Smooth muscle cell (in vitro differentiated cells): ENCODE data around the gene TPSG1. TPM values are rescaled to one million over a fixed set of nuclear protein-coding genes. Genes with fewer than 3 reads are reported as not detected.
"Not testable (repeated sequence)": the region's sequence is repeated elsewhere in the genome, so short reads cannot be mapped to it uniquely, and the experiment has no call there.

ENCODE experiments used
- DNase-seq: peaks from one replicate; lab custom pipeline; 2025; ENCODE audit not compliant: unreplicated experiment; lab: John Stamatoyannopoulos, UW
- H2AFZ ChIP-seq: fragments of 200-600 bp; sonication (generic); 2 replicates; pipeline ENCODE4 v1.6.0; 2016; ENCODE audit warnings: antibody characterized with exemption, low read depth, mild to moderate bottlenecking
- H3F3A ChIP-seq: fragments of 200-600 bp; sonication (generic); 2 replicates; pipeline ENCODE4 v1.6.0; 2017; ENCODE audit warnings: antibody characterized with exemption, low read depth
- H3K27ac ChIP-seq: fragments of 200-600 bp; sonication (generic); 2 replicates; pipeline ENCODE4 v1.5.1; 2016; ENCODE audit warnings: low read depth, mild to moderate bottlenecking
- H3K27me3 ChIP-seq: fragments of 200-600 bp; sonication (generic); 2 replicates; pipeline ENCODE4 v1.6.1; 2016; ENCODE audit warnings: low read depth, mild to moderate bottlenecking
- H3K36me3 ChIP-seq: fragments of 200-600 bp; sonication (generic); 2 replicates; pipeline ENCODE4 v1.5.1; 2016; ENCODE audit warnings: low read depth
- H3K4me1 ChIP-seq: fragments of 200-600 bp; sonication (generic); 2 replicates; pipeline ENCODE4 v1.5.1; 2016; ENCODE audit warnings: low read depth
- H3K4me2 ChIP-seq: fragments of 200-600 bp; sonication (generic); 2 replicates; pipeline ENCODE4 v1.6.0; 2016; ENCODE audit warnings: mild to moderate bottlenecking
- H3K4me3 ChIP-seq: fragments of 200-600 bp; sonication (generic); 2 replicates; pipeline ENCODE4 v1.5.1; 2016; ENCODE audit warnings: mild to moderate bottlenecking
- H3K79me2 ChIP-seq: fragments of 200-600 bp; sonication (generic); 2 replicates; pipeline ENCODE4 v1.6.0; 2016; ENCODE audit warnings: low read depth, mild to moderate bottlenecking
- H3K9ac ChIP-seq: fragments of 200-600 bp; sonication (generic); 2 replicates; pipeline ENCODE4 v1.6.0; 2016; ENCODE audit warnings: low read depth
- H3K9me3 ChIP-seq: fragments of 200-600 bp; sonication (generic); replicated peaks from 2 replicates; pipeline ENCODE4 v1.5.1; 2016; ENCODE audit warnings: low read depth
- H4K20me1 ChIP-seq: fragments of 200-600 bp; sonication (generic); 2 replicates; pipeline ENCODE4 v1.6.0; 2016; ENCODE audit warnings: low read depth
- CTCF ChIP-seq: fragments of 200-600 bp; sonication (generic); IDR thresholded peaks from 2 replicates; pipeline ENCODE4 v1.5.1; 2017; ENCODE audit warnings: borderline replicate concordance, mild to moderate bottlenecking, antibody characterized with exemption; ENCODE audit not compliant: insufficient read depth, poor library complexity, severe bottlenecking
- WGBS: methylation state at CpG from one replicate; pipeline ENCODE4 v1.1.7; 2016; ENCODE audit warnings: low lambda C conversion rate; 5-methylcytosine and 5-hydroxymethylcytosine counted together
- polyA plus RNA-seq: library from polyadenylated mRNA; unstranded; fragments of >200 nt; fragmentation: Nextera tagmentation; extraction: Ambion mirVana; gene quantifications from 2 replicates; pipeline ENCODE4 v1.2.1, GENCODE V29; 2016
- total RNA-seq: library from RNA; depleted of rRNA; stranded (reverse); fragments of >200 nt; gene quantifications from 2 replicates; pipeline ENCODE4 v1.2.3, GENCODE V29; 2014

TPSG1 gene
- total RNA-seq (not detected in 2 replicates), polyA plus RNA-seq (not detected in 2 replicates)

DNA sequence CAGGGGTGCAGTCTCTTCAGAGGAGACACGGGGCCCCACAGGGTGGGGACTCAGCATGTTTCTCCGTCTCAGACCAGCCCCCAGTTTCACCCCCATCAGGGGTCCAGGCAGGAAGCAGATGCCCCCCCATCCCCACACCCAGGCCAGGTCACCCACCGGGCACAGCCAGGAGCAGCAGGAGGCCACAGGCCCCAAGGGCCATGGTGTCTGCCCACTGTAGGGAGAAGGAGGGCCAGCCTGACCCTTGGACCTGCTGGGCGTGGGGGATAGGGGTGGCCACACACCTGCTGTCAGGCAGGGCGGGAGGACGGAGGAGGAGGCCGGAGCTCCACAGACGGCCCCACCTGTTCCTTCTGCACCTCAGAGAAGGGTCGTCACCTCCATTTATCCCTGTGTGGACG is at the start of gene TPSG1:
Gene TPSG1 (minus strand): TSS at position 218 of the 401 bp plus-strand sequence. CDS start 16 bp downstream, at position 202.
- Histone ChIP-seq H3K27ac (no peak within 1 kb of the TSS), H3K4me2 (no peak within 1 kb of the TSS), H3K9me3 (no peaks in the 10 kb centered on the region), H3K36me3 (no peaks in the 10 kb centered on the region), H3K4me3 (no peak within 1 kb of the TSS), H3K79me2 (no peaks in the 10 kb centered on the region), H4K20me1 (no peaks in the 10 kb centered on the region), H3K27me3 (no peaks in the 10 kb centered on the region), H3F3A (no peaks in the 10 kb centered on the region), H2AFZ (no peak within 1 kb of the TSS), H3K4me1 (no peaks in the 10 kb centered on the region), H3K9ac (no peak within 1 kb of the TSS)
- TF ChIP-seq CTCF = no peak
- WGBS = 84% methylated on average over 10 of the region's 10 CpGs
- DNase-seq = no peak

DNA sequence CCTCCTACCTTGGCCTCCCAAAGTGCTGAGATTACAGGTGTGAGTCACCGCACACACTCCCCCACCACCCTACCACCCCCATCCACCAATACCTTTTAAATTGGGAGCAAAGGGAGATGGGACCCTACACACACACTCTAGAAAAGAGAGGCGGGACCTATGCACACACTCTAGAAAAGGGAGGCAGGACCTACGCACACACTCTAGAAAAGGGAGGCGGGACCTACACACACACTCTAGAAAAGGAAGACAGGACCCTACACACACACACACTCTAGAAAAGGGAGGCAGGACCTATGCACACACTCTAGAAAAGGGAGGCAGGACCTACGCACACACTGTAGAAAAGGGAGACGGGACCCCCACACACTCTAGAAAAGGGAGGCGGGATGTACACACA is 49.7 kb upstream of the TPSG1 start:
- no peak for TF ChIP-seq CTCF
- Histone ChIP-seq H3K27ac (no peak overlapping the region), H3K79me2 (no peaks in the 10 kb centered on the region), H3K4me2 (no peak overlapping the region), H3K9me3 (no peaks in the 10 kb centered on the region), H3K9ac (no peak overlapping the region), H3K4me3 (no peak overlapping the region), H3K36me3 (no peaks in the 10 kb centered on the region), H3F3A (no peaks in the 10 kb centered on the region), H3K4me1 (peaks cover 5% of the 10 kb centered on the region), H3K27me3 (no peaks in the 10 kb centered on the region), H4K20me1 (no peaks in the 10 kb centered on the region), H2AFZ (no peak overlapping the region)
- DNase-seq = no peak
- whole genome bisulfite sequencing = 95% methylated on average over 7 of the region's 7 CpGs

DNA sequence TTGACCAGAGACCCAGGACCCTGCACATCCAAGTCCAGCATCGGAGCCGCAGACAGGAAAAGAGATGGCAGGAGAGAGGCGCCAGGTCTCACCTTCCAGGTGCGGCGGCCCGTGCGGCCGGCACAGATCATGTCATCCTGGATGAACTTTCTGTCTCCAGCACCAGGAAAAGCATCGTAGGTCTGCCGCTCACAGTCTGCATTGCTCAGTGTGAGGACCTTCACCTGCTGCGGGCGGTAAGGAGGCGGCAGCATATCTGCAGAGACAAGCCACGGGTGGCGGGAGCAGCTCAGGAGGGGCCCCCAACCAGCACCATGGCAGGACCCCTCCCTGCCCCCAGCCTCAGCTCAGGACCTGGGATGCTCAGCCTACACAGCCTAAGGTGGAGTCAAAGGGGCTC is 48.7 kb upstream of the TPSG1 start:
- H3K4me2 ChIP-seq = no peak overlapping the region
- no peaks in the 10 kb centered on the region for H3K9me3 ChIP-seq
- no peak for DNase-seq
- no peaks in the 10 kb centered on the region for H3K36me3 ChIP-seq
- WGBS = 94% methylated on average over 15 of the region's 15 CpGs
- H3K79me2 ChIP-seq = no peaks in the 10 kb centered on the region
- H4K20me1 ChIP-seq = no peaks in the 10 kb centered on the region
- no peaks in the 10 kb centered on the region for H3F3A ChIP-seq
- TF ChIP-seq CTCF = no peak
- no peak overlapping the region for H3K9ac ChIP-seq
- peaks cover 5% of the 10 kb centered on the region for H3K4me1 ChIP-seq
- H3K27me3 ChIP-seq = no peaks in the 10 kb centered on the region
- H2AFZ ChIP-seq = no peak overlapping the region
- H3K27ac ChIP-seq = no peak overlapping the region
- H3K4me3 ChIP-seq = no peak overlapping the region

DNA sequence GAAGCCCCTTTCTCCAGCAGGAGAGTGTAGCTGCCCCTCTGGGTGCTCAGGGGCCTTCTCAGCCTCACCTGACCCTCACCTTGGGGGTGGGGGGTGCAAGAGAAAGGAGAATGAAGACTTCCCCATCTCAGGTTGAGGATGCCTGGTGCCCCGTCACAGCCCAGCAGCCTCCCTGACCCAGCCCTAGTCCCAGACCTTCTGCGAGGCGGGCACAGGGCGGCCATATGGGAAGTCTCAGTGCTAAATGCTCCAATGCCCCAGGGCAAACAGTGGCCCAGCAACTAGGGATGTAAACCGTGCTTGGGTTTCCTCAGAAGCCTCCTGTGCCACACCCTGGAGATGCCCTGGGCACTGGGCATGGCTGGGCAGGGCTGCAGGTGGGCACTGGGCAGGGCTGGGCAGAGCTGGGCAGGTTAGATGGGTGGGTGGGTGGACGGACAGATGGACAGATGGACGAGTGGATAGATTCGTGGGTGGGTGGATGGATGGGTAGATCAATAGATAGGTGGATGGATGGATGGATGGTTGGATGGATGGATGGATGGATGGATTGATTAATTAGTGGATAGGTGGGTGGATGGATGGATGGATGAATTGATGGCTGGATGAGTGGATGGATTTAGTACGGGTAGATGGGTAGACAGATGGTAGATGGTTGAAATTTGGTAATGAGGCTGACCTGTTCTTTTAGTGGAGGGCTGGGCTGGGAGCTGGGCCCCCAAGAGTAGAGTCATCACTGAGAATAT is 47.6 kb upstream of the TPSG1 start:
- no peak overlapping the region for H2AFZ ChIP-seq
- no peaks in the 10 kb centered on the region for H3K4me1 ChIP-seq
- no peak overlapping the region for H3K4me3 ChIP-seq
- H3K9ac ChIP-seq = no peak overlapping the region
- H3K4me2 ChIP-seq = no peak overlapping the region
- no peaks in the 10 kb centered on the region for H3K9me3 ChIP-seq
- no peaks in the 10 kb centered on the region for H3K36me3 ChIP-seq
- H3K27me3 ChIP-seq = no peaks in the 10 kb centered on the region
- 90% methylated on average over 9 of the region's 9 CpGs for WGBS
- no peak for DNase-seq
- H3K79me2 ChIP-seq = no peaks in the 10 kb centered on the region
- no peaks in the 10 kb centered on the region for H3F3A ChIP-seq
- TF ChIP-seq CTCF = no peak
- H4K20me1 ChIP-seq = no peaks in the 10 kb centered on the region
- H3K27ac ChIP-seq = no peak overlapping the region

- H3K4me1 ChIP-seq, H4K20me1 ChIP-seq, H2AFZ ChIP-seq, H3K27me3 ChIP-seq, H3K4me3 ChIP-seq, H3K9me3 ChIP-seq, H3K79me2 ChIP-seq, H3F3A ChIP-seq, H3K4me2 ChIP-seq, H3K27ac ChIP-seq, H3K9ac ChIP-seq, DNase-seq, H3K36me3 ChIP-seq: not testable (repeated sequence)
- 73% methylated on average over 19 of the region's 19 CpGs for WGBS
These were observed 46.8 kb upstream of the TPSG1 start for GRCh38 chr16:1271724-1272413.
